GM04504 (cell line): ENCODE measurements around the gene AKNA.

Experiments
- DNase-seq: peaks from one replicate; pipeline ENCODE4 v3.0.0-alpha.2; 2012; ENCODE audit warnings: low read depth

The AKNA gene, protein sequence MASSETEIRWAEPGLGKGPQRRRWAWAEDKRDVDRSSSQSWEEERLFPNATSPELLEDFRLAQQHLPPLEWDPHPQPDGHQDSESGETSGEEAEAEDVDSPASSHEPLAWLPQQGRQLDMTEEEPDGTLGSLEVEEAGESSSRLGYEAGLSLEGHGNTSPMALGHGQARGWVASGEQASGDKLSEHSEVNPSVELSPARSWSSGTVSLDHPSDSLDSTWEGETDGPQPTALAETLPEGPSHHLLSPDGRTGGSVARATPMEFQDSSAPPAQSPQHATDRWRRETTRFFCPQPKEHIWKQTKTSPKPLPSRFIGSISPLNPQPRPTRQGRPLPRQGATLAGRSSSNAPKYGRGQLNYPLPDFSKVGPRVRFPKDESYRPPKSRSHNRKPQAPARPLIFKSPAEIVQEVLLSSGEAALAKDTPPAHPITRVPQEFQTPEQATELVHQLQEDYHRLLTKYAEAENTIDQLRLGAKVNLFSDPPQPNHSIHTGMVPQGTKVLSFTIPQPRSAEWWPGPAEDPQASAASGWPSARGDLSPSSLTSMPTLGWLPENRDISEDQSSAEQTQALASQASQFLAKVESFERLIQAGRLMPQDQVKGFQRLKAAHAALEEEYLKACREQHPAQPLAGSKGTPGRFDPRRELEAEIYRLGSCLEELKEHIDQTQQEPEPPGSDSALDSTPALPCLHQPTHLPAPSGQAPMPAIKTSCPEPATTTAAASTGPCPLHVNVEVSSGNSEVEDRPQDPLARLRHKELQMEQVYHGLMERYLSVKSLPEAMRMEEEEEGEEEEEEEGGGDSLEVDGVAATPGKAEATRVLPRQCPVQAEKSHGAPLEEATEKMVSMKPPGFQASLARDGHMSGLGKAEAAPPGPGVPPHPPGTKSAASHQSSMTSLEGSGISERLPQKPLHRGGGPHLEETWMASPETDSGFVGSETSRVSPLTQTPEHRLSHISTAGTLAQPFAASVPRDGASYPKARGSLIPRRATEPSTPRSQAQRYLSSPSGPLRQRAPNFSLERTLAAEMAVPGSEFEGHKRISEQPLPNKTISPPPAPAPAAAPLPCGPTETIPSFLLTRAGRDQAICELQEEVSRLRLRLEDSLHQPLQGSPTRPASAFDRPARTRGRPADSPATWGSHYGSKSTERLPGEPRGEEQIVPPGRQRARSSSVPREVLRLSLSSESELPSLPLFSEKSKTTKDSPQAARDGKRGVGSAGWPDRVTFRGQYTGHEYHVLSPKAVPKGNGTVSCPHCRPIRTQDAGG (N-terminal part only)

DNA sequence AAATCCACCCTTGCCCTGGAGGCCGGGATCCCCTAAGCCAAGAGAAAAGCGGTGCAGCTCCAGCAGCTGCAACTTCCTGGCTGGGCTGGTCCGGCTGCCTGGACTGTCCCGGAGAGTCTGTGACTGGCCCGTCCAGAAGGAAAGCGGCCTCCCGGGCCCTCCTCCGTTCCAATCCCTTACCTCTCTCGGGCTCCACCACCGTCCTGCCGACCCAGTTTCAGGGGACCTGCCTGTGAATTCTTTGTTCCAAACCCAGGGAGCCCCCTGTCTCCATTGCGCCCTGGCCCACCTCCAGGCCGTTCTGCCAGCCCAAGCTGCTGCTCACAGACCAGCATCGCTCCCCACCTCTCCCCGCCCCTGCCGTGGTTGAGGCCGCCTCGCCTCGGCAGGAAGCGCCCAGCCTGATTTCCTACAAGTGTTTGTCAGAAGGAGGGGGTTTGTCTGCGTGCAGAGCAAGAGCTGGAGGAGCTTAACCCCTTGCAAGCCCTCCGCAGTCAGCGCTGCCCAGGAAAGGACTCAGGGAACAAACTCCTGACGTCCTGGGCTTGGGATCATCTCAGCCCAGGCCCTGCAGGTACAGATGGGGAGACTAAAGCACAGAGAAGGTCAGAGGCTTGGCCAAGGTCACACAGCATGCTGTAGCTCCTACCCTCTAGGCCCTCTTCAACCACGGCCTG, at the start of gene AKNA:
Gene AKNA (minus strand): TSS at position 303 of the 677 bp plus-strand sequence. CDS start 6,649 bp downstream, outside the sequence.
- DNase-seq, result peak; percentile 41

DNA sequence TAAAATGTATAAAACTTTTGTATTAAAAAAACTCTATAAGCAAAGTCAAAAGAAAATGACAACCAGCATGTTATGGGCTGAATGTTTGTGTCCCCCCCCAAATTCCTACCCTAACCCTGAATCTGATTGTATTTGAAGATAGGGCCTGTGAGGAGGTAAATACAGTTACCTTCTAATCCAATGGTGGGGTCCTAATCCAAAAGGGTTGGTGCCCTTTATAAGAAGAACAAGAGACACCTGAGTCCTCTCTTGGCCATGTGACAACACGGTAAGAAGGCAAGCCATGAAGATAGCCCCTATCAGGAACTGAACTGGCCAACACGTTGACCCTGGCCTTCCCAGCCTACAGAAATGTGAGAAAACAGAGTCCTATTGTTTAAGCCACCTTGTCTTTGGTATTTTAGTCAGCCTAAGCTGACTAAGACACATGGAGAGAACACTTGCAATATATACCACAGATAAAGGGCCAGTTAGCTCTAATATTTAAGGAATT, 49.7 kb upstream of the AKNA start:
- no peak for DNase-seq

DNA sequence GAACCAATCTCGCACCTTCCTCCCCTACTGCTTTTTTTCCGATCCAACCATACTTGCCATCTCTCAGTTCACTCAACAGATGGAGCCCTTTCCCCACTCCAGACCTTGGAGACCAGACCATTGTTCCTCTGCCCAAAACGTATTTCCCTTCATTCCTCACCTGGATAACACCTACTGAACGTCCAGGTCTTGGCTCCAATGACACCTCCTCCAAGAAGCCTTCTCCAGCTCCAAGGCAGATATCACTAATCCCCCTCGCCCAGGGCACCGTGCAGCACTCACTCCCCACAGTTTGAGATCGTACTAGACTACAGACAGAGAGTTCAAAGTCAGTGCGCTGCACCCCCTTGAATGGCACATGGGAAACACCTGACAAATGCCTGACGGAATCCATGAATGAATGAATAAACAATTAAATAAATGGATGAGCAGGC, 47.1 kb upstream of the AKNA start:
- DNase-seq, result no peak

DNA sequence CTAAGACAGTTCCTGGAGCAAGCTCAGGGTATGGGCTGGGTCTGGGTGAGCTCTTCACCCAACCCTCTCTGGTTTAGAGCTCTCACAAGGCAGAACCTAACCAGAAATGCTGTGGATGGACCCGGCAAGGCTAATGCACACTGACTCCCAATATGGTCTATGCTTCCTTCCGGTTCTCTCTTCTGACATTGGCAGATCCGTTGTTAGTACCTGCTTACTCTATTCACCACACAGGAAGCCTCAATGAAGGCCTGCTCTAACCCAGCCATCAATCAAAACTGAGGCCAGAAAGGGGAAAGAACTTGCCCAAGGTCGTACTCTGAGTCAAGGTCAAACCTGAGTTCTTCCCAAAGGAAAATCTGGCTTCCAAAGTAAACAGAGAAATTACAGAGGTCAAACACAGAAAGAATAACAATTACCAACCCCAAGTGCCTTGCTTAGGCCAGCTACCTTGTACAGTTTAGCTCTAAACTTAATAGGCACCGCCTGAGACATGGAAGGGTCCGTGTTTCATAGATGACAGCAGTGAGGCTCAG, 46.0 kb upstream of the AKNA start:
- DNase-seq, result no peak

DNA sequence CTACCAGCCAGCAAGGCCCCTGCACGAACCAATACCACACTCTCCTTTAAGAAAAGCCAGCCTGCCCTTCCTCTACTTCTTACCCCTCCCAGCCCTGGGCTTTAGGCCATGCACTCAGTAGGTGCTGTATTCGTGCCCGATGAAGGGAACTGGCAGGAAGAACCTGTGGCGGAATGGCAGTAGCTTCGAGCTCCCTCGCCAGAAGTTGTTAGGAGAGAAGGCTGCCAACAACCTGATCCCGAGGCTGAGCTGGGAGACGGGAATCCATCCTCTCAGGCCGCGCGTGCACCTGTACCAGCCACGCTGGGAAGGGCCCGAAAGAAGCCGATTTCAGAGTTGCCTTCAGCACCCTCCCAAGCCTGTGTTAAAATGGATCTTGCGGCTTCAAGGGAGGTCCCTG, 45.3 kb upstream of the AKNA start:
- DNase-seq, result no peak

DNA sequence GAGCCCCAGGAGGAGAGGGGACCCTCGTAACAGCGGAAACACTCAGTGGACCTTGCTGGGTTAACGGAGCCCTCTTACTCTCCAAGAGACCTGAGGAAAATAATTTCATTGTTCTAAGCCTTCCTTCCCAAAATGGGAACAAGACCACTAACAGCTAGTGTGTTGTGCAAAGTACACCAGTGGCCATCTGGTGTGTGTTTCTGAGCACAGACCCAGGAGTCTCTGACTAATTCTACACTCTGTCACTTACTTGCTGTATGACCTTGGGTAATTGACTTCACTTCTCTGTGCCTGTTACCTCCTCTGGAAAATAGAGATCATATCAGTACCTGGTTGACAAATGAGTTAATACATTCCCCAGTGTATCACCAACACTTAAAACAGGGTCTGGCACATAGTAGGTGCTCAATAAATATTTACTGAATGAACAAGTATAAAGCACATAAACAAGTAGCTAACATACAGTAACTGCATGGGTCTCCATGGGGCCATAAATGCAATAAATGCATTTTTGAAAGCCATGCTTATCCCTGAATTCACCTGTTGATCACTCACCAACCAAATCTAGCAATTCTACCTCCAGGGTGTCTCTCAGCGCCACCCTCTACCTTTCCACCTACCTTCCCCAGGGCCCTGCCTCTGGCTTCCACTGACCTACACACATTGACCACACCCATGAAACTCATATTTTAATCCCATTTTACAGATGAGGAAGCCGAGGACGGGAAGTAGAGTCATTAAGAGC, 44.7 kb upstream of the AKNA start:
- no peak for DNase-seq

DNA sequence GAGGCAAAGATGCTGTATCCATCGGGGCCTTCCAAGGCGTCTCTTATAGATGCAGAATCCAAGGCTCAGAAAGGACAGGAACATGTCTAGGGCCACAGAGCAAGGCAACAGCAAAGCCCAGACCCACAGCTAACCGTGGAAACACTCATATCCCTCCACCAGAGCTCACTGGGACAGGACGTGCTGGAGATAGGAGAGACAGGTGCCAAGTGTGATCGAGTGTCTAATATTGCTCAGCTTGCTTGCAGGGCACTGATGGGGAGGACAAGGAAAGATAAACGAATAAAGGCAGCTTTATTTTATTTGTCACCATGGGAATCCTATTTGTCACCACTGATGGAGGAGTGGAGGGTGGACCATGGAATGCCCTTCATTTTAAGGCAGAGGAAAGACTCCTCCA, 44.0 kb upstream of the AKNA start:
- DNase-seq, result no peak

DNA sequence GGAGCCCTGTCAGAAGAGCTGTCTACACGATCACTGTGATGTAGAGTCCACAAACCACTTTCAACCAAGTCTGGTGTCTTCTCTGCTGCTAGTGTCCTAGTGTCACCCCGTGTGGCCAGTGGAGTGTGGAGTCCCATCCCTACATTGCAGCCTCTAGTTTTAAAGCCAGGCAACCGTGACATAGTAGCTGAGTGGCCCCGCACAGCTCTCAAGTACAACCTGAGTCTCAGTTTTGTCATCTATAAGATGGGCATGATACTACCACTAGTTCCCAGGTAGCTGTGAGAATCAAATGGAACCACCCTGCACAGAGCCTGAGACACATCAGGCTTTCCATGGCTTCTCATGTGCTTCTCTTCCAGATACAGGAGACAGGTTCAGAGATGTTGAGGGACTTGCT, 43.2 kb upstream of the AKNA start:
- no peak for DNase-seq

DNA sequence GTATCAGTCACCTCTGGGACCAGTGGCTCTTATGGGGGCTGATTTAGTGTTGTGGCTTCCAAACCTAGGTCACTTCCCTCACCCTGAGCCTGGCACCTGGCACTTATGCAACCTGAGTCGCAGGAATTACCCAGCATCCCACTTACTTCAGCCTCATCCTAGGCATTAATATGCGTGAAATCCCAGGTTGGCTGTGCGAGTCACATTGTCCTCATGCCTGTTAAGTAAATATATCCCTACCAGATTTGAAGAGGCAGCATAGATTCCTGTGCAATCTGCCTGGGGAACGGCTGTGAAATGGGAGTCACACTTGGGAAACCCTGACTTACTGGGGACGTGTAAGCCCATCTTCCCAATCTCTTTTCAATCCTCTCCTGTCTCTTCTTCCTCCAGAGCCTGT, 42.7 kb upstream of the AKNA start:
- DNase-seq, result no peak

DNA sequence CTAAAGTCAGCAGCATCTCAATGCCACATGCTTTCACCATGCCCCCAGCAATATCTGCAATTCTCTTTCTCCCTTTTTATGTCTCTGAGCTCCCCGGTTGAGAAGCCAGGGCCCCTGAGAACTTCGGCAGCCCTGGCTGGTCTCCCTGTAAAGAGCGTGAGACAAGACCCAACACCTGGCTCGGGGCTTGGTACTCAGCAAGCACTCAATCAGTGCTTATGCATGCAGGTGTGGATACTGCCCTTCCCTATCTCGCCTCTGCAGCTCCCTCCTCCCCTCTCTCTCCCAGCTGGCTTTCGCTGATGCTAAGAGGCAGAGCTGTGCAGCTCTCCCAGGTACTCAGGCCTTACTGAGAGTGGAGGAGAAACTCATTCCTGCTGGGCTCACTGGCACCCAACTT, 41.7 kb upstream of the AKNA start:
- DNase-seq, result no peak

DNA sequence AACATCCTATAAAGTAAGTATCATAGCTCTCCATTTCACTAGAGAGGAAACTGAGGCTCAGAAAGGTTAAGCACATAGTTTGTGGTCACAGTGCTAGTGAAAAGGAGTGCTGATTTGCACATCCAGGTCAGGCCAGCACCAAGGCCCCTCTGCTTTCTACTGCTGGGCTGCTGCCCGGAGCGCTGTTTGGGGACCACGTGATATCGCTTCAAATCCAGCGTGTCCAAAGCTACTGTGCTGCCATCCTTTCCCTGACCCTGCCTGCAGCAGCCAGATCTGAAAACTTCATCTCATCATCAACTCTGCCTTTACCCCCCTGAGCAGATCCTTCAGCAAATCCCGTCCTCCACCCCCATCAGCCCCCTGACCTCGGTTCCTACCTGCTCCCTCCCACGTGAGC, 40.7 kb upstream of the AKNA start:
- DNase-seq, result no peak

DNA sequence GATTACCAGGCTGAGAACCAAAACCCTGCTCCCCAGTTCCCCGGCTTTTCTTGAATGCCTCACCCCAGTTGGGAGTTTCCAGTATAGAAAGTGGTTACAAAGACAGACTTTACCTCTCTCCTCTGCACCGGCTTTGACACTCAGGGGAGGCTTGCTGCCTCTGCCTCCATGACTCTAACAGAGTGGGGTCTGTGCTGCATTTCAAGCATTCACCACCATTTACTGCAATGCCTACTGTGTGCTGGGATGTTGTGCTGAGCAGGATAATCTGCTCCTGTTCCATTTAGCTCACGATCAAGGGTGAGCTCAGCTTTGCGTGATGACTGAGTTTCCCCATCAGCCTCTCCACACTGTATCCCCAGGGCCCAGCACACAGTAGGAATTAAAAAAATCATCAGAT, 39.9 kb upstream of the AKNA start:
- no peak for DNase-seq

DNA sequence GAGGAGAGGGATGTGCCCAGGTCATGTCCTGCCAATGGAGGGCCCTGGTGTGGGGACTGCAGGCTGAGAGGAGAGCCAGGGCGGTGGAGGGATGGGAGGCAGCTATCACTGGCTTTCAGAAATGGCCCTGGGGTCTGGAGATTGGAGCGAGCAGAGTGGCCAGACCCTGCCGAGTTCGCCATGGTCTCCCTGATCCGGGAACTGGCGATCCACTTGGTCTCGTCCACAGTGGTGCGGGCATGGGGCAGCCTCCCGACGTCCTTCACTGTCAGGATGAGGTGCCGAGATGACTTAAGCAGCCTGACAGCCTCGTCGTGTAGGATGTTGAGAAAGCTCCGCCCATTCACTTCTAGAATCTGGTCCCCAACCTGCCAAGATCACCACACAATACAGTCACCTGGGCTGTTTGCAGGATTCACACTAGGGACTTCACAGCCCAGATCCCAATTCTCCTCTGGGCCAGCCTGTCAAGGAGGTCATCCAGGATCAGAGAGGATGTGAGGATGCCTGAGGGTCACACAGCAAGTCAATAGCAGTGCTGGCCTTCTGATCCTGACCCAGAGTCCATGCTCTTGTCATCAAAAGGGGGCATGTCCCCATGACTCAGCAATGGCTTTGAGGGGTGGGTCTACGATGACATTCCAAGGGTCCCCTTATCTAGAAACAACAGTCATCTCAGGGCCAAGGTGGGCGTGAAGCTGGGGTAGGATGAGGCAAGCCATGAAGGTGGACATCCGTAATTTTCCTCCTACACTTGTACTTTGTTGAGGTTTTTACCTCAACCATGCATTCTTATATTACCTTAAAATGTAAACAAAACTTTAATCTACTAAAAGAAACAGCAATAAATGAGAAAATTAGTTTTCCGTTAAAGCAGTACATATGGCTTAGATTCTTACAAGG, 38.5 kb upstream of the AKNA start:
- DNase-seq, result no peak

DNA sequence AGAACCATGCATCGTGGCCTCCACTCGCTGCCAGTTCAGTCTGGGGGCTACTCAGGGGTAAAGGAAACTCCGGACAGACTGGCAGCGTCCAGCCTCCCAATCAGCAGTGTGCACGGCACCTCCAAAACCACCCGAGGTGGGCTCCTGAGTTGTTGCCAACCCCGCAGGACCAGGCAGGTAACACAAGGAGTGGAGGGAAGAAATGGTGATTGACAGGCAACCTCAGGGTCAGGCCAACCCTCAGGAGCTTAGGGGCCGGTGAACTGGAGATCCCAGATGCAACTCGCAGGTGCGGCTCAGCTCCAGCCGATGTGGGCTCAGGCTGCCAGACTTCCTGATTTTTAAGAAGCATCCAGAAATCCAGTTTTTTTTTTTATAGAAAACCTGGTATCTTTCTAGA, 37.3 kb upstream of the AKNA start:
- no peak for DNase-seq

DNA sequence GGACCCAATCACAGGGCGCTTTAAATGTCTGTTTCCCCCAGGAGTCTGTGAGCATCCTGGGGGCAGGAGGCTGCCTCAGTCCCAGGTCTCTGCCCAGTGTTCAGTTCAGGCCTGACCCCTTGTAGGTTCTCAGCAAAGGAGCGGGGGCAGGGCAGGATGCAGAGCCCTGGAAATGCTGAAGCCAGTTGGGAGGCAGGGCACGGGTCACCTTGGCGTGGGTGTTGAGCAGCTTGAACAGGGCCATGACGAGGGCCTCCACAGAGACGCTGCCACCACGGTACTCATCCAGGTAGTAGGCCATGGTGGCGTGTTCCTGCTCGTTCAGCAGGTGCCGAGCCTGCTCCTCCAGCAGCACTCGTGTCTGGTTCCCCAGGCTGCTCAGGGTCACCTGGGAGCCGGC, 36.3 kb upstream of the AKNA start:
- no peak for DNase-seq

DNA sequence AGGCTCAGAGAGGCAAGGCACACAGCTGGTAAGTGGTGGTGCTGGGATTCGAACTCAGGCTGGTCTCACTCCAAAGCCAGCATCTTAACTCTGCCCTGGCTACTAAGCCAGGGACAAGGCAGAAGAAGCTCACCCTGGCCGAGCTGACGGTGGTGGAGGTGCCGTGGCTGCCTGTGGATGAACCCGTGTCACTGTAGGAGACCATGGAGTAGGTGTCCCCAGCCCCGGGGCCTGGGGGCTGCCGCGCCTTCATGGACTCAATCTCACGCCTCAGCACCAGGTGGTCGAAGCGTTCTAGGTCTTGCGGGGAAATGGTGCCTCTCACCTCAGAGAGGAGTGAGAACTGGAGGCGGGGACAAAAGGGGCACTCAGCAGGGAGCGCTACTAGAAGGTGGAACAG, 35.4 kb upstream of the AKNA start:
- DNase-seq, result no peak

DNA sequence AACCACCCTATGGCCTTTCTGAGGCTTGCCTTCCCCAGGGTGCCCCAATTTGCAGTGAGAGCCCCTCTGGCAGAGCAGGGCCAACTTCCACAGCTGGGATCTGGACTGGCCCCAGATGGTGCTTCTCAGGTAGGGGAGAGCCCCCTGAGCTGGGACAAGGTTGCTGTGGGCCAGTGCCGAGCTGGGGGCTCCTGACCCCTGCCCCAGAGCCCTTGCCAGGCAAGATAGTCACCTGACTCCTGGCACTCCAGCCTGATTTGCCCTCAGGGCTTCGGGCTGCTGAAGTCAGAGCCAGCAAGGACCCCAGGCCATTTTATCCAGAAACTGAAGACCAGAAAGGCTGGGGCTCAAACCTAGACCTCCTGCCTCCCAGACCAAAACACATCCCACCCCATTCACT, 33.4 kb upstream of the AKNA start:
- DNase-seq, result no peak

DNA sequence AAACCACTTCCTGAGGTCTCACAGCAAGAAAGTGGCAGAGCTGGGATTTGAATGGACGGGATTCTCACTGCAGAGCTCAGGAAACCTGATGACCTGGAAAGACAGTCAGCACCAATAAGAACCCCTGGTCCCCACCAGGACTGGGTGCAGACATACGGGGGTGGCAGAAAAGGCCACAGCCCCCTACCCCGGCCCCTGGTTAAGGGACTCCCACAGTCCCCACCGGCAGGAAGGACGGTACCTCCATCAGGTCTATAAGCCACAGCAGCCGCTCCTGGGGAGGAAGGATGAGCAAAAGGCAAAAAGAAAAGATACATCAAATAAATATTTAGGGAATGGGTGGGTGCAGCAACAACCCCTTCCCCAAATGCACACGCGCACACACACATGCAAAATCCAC, 32.0 kb upstream of the AKNA start:
- no peak for DNase-seq

DNA sequence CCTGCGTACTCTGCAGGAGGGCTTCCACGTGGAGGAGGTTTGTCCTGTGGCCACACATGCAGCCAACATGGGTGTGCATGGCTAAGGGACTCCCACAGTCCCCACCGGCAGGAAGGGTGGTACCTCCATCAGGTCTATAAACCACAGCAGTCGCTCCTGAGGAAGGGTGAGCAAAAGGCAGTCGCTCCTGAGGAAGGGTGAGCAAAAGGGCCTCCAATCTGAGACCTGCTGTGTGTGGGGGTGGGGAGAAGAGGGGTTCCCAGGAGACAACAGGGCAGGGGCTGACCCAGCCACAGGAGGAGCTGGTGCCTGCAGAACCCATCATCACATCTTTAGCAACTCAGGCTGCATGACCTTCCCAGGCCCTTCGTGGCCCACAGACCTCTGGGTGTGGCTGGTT, 30.3 kb upstream of the AKNA start:
- DNase-seq, result no peak

DNA sequence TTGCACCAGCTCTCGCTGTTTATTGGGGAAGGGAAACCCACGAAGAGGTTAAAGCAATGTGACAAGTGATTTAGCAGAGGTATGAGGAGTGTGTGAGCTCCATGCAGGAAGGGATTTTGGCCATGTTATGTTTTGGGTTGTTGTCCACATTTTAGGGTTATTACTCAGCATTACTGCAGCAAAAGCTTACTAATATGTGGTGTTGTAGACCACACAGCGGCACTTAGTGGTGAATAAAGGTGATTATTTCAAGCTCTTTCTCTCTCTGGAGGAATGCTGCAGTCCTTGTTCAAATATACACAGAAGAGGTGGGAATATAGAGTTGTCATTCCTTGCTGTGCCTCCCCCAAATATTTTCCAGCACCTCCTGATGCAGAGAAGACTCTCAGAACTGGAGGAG, 29.7 kb upstream of the AKNA start:
- DNase-seq, result no peak
